Mesothelial cell of epicardium (in vitro differentiated cells): ENCODE data around the gene CLTB. TPM values are rescaled to one million over a fixed set of nuclear protein-coding genes. Genes with fewer than 3 reads are reported as not detected.

Experiments used
- DNase-seq, 2 experiments: peaks; one replicate each; pipeline ENCODE4 v3.0.0; 2021; ENCODE audit warnings: low spot score in 2 of 2; ENCODE audit not compliant: unreplicated experiment in 2 of 2
- H3K27ac Mint-ChIP-seq: 2 replicates; pipeline ENCODE4 v1.8.0; 2021; ENCODE audit warnings: mixed read lengths
- H3K27me3 Mint-ChIP-seq: 2 replicates; pipeline ENCODE4 v1.8.0; 2021; ENCODE audit warnings: low read depth, mixed read lengths
- H3K36me3 Mint-ChIP-seq: 2 replicates; pipeline ENCODE4 v1.8.0; 2021; ENCODE audit warnings: mixed read lengths
- H3K4me1 Mint-ChIP-seq: 2 replicates; pipeline ENCODE4 v1.8.0; 2021; ENCODE audit warnings: mixed read lengths
- H3K4me3 Mint-ChIP-seq: 2 replicates; pipeline ENCODE4 v1.8.0; 2021; ENCODE audit warnings: mild to moderate bottlenecking, moderate library complexity, mixed read lengths
- H3K9me3 Mint-ChIP-seq: 2 replicates; pipeline ENCODE4 v1.8.0; 2021; ENCODE audit warnings: mixed read lengths
- CTCF ChIP-seq: fragments of 200-600 bp; sonication (generic); IDR thresholded peaks from one replicate; pipeline ENCODE4 v1.5.0; 2021; ENCODE audit warnings: antibody characterized with exemption; ENCODE audit not compliant: unreplicated experiment
- total RNA-seq: library from RNA; stranded (reverse); gene quantifications from 3 replicates; pipeline ENCODE4 v1.2.1, GENCODE V29; 2021

CLTB gene
- total RNA-seq, 1 donor from 2014 or later = 43.3 TPM

- Mint-ChIP-seq H3K9me3 (no peaks in the 10 kb centered on the region), H3K36me3 (peaks cover 6% of the 10 kb centered on the region), H3K4me3 (no peak overlapping the region), H3K4me1 (peaks cover 14% of the 10 kb centered on the region), H3K27ac (no peak overlapping the region), H3K27me3 (no peaks in the 10 kb centered on the region)
- no peak for DNase-seq
- TF ChIP-seq CTCF = no peak
Observed at GRCh38 chr5:176450077-176450476, 33.7 kb upstream of the CLTB start.

- TF ChIP-seq CTCF = peak; percentile 99
- peaks cover 14% of the 10 kb centered on the region for H3K4me1 Mint-ChIP-seq
- H3K27me3 Mint-ChIP-seq = no peaks in the 10 kb centered on the region
- peak; percentile 94 to 100 for DNase-seq
- H3K9me3 Mint-ChIP-seq = no peaks in the 10 kb centered on the region
- H3K27ac Mint-ChIP-seq = peak within 1 kb of the TSS; percentile 100
- H3K4me3 Mint-ChIP-seq = peak within 1 kb of the TSS; percentile 91
- peaks cover under 1% of the 10 kb centered on the region for H3K36me3 Mint-ChIP-seq
Observed at GRCh38 chr5:176447978-176448608, 31.8 kb upstream of the CLTB start, which contains the start of gene FAF2. Gene FAF2, plus strand, starts transcription at chr5:176448385. Its CDS starts 23 bp downstream, at chr5:176448408.

- Mint-ChIP-seq H3K4me3 (peak overlapping the region; percentile 91), H3K27me3 (no peaks in the 10 kb centered on the region), H3K4me1 (peaks cover 14% of the 10 kb centered on the region), H3K27ac (peak overlapping the region; percentile 100), H3K9me3 (no peaks in the 10 kb centered on the region), H3K36me3 (no peaks in the 10 kb centered on the region)
- no peak for TF ChIP-seq CTCF
- peak in 1 of 2 experiments; percentile 64 for DNase-seq
Observed at GRCh38 chr5:176447591-176447977, 31.2 kb upstream of the CLTB start.

- Mint-ChIP-seq H3K4me3 (peak overlapping the region; percentile 91), H3K9me3 (no peaks in the 10 kb centered on the region)
- TF ChIP-seq CTCF = no peak
Observed at GRCh38 chr5:176446884-176447590, 30.7 kb upstream of the CLTB start.

GRCh38 chr5:176446028-176446665 is 29.8 kb upstream of the CLTB start:
- no peak for TF ChIP-seq CTCF
- Mint-ChIP-seq H3K9me3 (no peaks in the 10 kb centered on the region), H3K36me3 (no peaks in the 10 kb centered on the region), H3K4me1 (peaks cover 14% of the 10 kb centered on the region), H3K27ac (no peak overlapping the region), H3K4me3 (peak overlapping the region; percentile 28), H3K27me3 (peaks cover 9% of the 10 kb centered on the region)
- DNase-seq = no peak

More at GRCh38 chr5:176446884-176447590, 30.7 kb upstream of the CLTB start:
- DNase-seq = peak in 1 of 2 experiments; percentile 48
- peaks cover 14% of the 10 kb centered on the region for H3K4me1 Mint-ChIP-seq
- H3K27me3 Mint-ChIP-seq = peaks cover 4% of the 10 kb centered on the region
- peak overlapping the region; percentile 100 for H3K27ac Mint-ChIP-seq
- H3K36me3 Mint-ChIP-seq = no peaks in the 10 kb centered on the region
